ENCODE results near the gene ZNF335. TPM values are rescaled to one million over a fixed set of nuclear protein-coding genes. Genes with fewer than 3 reads are reported as not detected.
A peak's percentile ranks its signal among the peaks of the same experiment; 100 is the strongest.

ZNF335 gene
- total and polyA plus RNA-seq, 2 of the 13 experiments (the other 11 are each of a cell fraction or from before 2014, with no cell fraction given), result 9.7 to 13.7 TPM

GRCh38 chr20:45950330-45950646 is 21.7 kb downstream of the ZNF335 start (continued):
- TF ChIP-seq, protein P1, sequence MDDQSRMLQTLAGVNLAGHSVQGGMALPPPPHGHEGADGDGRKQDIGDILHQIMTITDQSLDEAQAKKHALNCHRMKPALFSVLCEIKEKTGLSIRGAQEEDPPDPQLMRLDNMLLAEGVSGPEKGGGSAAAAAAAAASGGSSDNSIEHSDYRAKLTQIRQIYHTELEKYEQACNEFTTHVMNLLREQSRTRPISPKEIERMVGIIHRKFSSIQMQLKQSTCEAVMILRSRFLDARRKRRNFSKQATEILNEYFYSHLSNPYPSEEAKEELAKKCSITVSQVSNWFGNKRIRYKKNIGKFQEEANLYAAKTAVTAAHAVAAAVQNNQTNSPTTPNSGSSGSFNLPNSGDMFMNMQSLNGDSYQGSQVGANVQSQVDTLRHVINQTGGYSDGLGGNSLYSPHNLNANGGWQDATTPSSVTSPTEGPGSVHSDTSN (CRISPR knock-in tag; IDR thresholded peaks at IDR 0.05; ENCODE audit: borderline replicate concordance), result no peak
- no peak for TF ChIP-seq NAIF1 (CRISPR knock-in tag; IDR thresholded peaks at IDR 0.05; ENCODE audit: borderline replicate concordance)
- TF ChIP-seq NFYB (CRISPR knock-in tag; IDR thresholded peaks at IDR 0.05), result no peak
- TF ChIP-seq NFKB2 (CRISPR knock-in tag; IDR thresholded peaks at IDR 0.05; ENCODE audit: borderline replicate concordance), result no peak
- no peak for TF ChIP-seq STAG1 (CRISPR knock-in tag; IDR thresholded peaks at IDR 0.05)
- no peak for TF ChIP-seq FOXM1 (CRISPR knock-in tag; IDR thresholded peaks at IDR 0.05)
- no peak for TF ChIP-seq TOPORS (CRISPR knock-in tag; IDR thresholded peaks at IDR 0.05)
- TF ChIP-seq THAP11 (CRISPR knock-in tag; IDR thresholded peaks at IDR 0.05), result no peak

GRCh38 chr20:45949542-45950329 is 22.3 kb downstream of the ZNF335 start:
- H4K20me1 ChIP-seq (ENCODE audit: insufficient read depth, low read length), result no peaks in the 10 kb centered on the region
- WGBS (ENCODE audit: low lambda C conversion rate), result 95% methylated on average over 11 of the region's 13 CpGs
- in situ Hi-C loops (cut with HindIII; ENCODE audit: extremely low pct_ligation_motif_present, low pct_unique_long_range_greater_than_20kb) (loop anchor here (5.0 kb wide), 1 partner anchor 122 kb away; the partner anchor contains the start of gene TNNC2), intact Hi-C loops (cut with micrococcal nuclease; ENCODE audit: unreplicated experiment) (no loop called here)
- no peak overlapping the region for H3K27ac ChIP-seq (ENCODE audit: extremely low read length, insufficient read depth, low read length)
- H2AFZ ChIP-seq (ENCODE audit: low read length), result no peak overlapping the region
- H3K4me1 ChIP-seq (ENCODE audit: insufficient read depth, low read length), result peaks cover 30% of the 10 kb centered on the region
- no peak overlapping the region for H3K4me3 ChIP-seq (replicated peaks in 1 of 3; ENCODE audit: insufficient read depth in 1 of 3, low read depth in 2 of 3, low read length in 3 of 3)
- CTCF ChIA-PET (ENCODE audit: low intra/inter-chr PET ratio, low total read pairs), result no interaction called here
- ATAC-seq (no peak), DNase-seq (ENCODE audit: low spot score) (no peak), FAIRE-seq (no peak)
- H3K9ac ChIP-seq (ENCODE audit: insufficient read depth, low read depth, low read length), result no peak overlapping the region
- POLR2A ChIA-PET, result interaction anchor here (0.8 to 7.5 kb wide), 6 partner anchors 8 to 69 kb away, joined by 3 to 201 read pairs (median 4); partner anchors contain the start of genes CTSA, NEURL2, PCIF1 and ZSWIM1
- H3K27me3 ChIP-seq (ENCODE audit: control insufficient read depth in 1 of 2, insufficient read depth in 2 of 2, low read length in 2 of 2), result no peaks in the 10 kb centered on the region
- H3K4me2 ChIP-seq (ENCODE audit: low read depth, low read length), result no peak overlapping the region
- no TSS peak for BruUV-seq (replicated peaks)
- H3K9me3 ChIP-seq (ENCODE audit: low read length), result no peaks in the 10 kb centered on the region
- peaks cover 44 to 78% of the 10 kb centered on the region in 2 experiments for H3K36me3 ChIP-seq (replicated peaks in 1 of 2; ENCODE audit: control insufficient read depth in 1 of 2, insufficient read depth in 2 of 2, low read length in 2 of 2)
- H3K79me2 ChIP-seq (ENCODE audit: insufficient read depth, low read length), result no peaks in the 10 kb centered on the region
- peak; percentile 64; the same call in 1 of the 2 replicates for TF ChIP-seq NCOA5 (CRISPR knock-in tag; IDR thresholded peaks at IDR 0.05)
- 0 out of 2 replicates have a peak, but pooled peaks have one; percentile 8 for TF ChIP-seq CCDC6 (CRISPR knock-in tag; IDR thresholded peaks at IDR 0.05)
- TF ChIP-seq RCOR2 (CRISPR knock-in tag; IDR thresholded peaks at IDR 0.05), result no peak
- no peak for TF ChIP-seq FOSL2 (CRISPR knock-in tag; IDR thresholded peaks at IDR 0.05)
- no peak for TF ChIP-seq GZF1 (CRISPR knock-in tag; IDR thresholded peaks at IDR 0.05)
- no peak for TF ChIP-seq NFYC (CRISPR knock-in tag; IDR thresholded peaks at IDR 0.05)
- TF ChIP-seq NR2C2 (CRISPR knock-in tag; IDR thresholded peaks at IDR 0.05; ENCODE audit: borderline replicate concordance), result no peak
- no peak for TF ChIP-seq SOX13 (IDR thresholded peaks at IDR 0.05)
- no peak for TF ChIP-seq SOX13 (CRISPR knock-in tag; conservative IDR thresholded peaks at IDR 0.05 in 1 of 2, IDR thresholded peaks at IDR 0.05 in 1 of 2)
- TF ChIP-seq, protein P2, sequence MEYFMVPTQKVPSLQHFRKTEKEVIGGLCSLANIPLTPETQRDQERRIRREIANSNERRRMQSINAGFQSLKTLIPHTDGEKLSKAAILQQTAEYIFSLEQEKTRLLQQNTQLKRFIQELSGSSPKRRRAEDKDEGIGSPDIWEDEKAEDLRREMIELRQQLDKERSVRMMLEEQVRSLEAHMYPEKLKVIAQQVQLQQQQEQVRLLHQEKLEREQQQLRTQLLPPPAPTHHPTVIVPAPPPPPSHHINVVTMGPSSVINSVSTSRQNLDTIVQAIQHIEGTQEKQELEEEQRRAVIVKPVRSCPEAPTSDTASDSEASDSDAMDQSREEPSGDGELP (IDR thresholded peaks at IDR 0.05; ENCODE audit: borderline replicate concordance, low read depth), result no peak
- peak; percentile 21; the same call in 1 of the 2 replicates for TF ChIP-seq ZFX (CRISPR knock-in tag; IDR thresholded peaks at IDR 0.05; ENCODE audit: low read depth)
- peak; percentile 97 for TF ChIP-seq AGO2 (optimal IDR thresholded peaks at IDR 0.05; ENCODE audit: low read depth, low read length)
- TF ChIP-seq ZBTB7A (CRISPR knock-in tag; IDR thresholded peaks at IDR 0.05), result no peak
- TF ChIP-seq ZNF607 (CRISPR knock-in tag; IDR thresholded peaks at IDR 0.05; ENCODE audit: borderline replicate concordance), result no peak

Data from HepG2 (cell line).